Measurements from ENCODE around the gene CHD6.

DNA sequence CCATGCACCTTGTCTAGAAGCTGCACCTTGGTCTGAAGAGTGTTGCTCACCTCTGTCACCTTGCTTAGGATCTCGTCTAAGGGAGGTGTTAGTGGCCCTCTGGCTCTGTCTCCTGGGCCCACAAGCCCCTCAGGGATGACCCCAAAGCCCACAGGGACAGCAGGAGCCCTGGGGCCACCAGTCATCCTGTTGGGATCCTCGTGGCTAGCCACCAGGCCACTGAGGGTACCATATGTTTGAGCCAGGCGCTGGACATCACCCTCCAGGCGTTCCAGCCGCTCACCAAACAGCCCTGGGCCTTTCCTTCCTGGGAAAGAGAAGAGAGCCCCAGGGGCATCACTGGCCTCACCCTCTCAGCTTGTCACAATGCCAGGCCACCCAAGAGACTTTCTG lies 255.4 kb downstream of the CHD6 start:
- no peak for TF ChIP-seq CTCF (IDR thresholded peaks at IDR 0.05 in 2 of 3, conservative IDR thresholded peaks at IDR 0.05 in 1 of 3; ENCODE audit: borderline replicate concordance in 1 of 3, insufficient read depth in 1 of 3, low read depth in 2 of 3, low read length in 2 of 3)
- TF ChIP-seq POLR2A (IDR thresholded peaks at IDR 0.05; ENCODE audit: borderline replicate concordance, extremely low read depth, insufficient read depth, insufficient read length) = no peak
- no peak for TF ChIP-seq ZFX (IDR thresholded peaks at IDR 0.05)
- TF ChIP-seq POLR2AphosphoS5 (IDR thresholded peaks at IDR 0.05; ENCODE audit: low read depth, low read length) = no peak

Data from HCT116 (cell line).